CD4-positive, CD25-positive, alpha-beta regulatory T cell (primary cell): ENCODE measurements around the gene PAFAH1B1. TPM values are rescaled to one million over a fixed set of nuclear protein-coding genes. Genes with fewer than 3 reads are reported as not detected.
"Not testable (repeated sequence)": the region's sequence is repeated elsewhere in the genome, so short reads cannot be mapped to it uniquely, and the experiment has no call there.

Experiments used
- ATAC-seq, 2 donors: fragments of 150-1000 bp; cut with Tn5 transposase; one replicate each; pipeline ENCODE4 v1.10.0; 2021; ENCODE audit warnings: low read depth in 2 of 2, moderate number of reproducible peaks in 2 of 2, moderate library complexity in 1 of 2
- DNase-seq, 3 donors: peaks; one replicate each; pipeline versions ENCODE4 v3.0.0 to v3.0.0-alpha.2; 2012 to 2022; ENCODE audit warnings: mixed read lengths in 1 of 3
- H3K27ac ChIP-seq: one replicate; pipeline ENCODE4 v1.7.0; 2013; ENCODE audit warnings: mild to moderate bottlenecking, low read length; ENCODE audit not compliant: insufficient read depth, poor library complexity, severe bottlenecking
- H3K27me3 ChIP-seq: one replicate; pipeline ENCODE4 v1.7.0; 2013; ENCODE audit warnings: low read length; ENCODE audit not compliant: control insufficient read depth, insufficient read depth
- H3K36me3 ChIP-seq: one replicate; pipeline ENCODE4 v1.7.0; 2013; ENCODE audit warnings: mild to moderate bottlenecking, low read length, moderate library complexity; ENCODE audit not compliant: control insufficient read depth, insufficient read depth
- H3K4me1 ChIP-seq: 2 replicates; pipeline ENCODE4 v1.7.0; 2013; ENCODE audit warnings: mild to moderate bottlenecking, low read length; ENCODE audit not compliant: insufficient read depth, control insufficient read depth, poor library complexity, severe bottlenecking
- H3K4me3 ChIP-seq: one replicate; pipeline ENCODE4 v1.7.0; 2013; ENCODE audit warnings: low read depth, mild to moderate bottlenecking, low read length, moderate library complexity
- H3K9me3 ChIP-seq, 2 experiments: 1 replicate in 1 of 2; 2 replicates in 1 of 2; pipeline ENCODE4 v1.7.0; 2013; ENCODE audit warnings: low read length in 2 of 2, mild to moderate bottlenecking in 1 of 2, moderate library complexity in 1 of 2; ENCODE audit not compliant: control insufficient read depth in 2 of 2
- H3K27ac Mint-ChIP-seq, 3 donors: one replicate each; pipeline ENCODE4 v1.8.0; 2020 to 2022; ENCODE audit warnings: mild to moderate bottlenecking in 3 of 3, mixed read lengths in 3 of 3, moderate library complexity in 2 of 3
- H3K27me3 Mint-ChIP-seq: one replicate; pipeline ENCODE4 v1.8.0; 2022; ENCODE audit warnings: mild to moderate bottlenecking, mixed read lengths
- H3K36me3 Mint-ChIP-seq: one replicate; pipeline ENCODE4 v1.8.0; 2020; ENCODE audit warnings: mixed read lengths
- H3K4me1 Mint-ChIP-seq, 4 donors: one replicate each; pipeline ENCODE4 v1.8.0; 2020 to 2022; ENCODE audit warnings: mixed read lengths in 4 of 4, mild to moderate bottlenecking in 1 of 4
- H3K4me3 Mint-ChIP-seq, 4 donors: one replicate each; pipeline ENCODE4 v1.8.0; 2020 to 2022; ENCODE audit warnings: mild to moderate bottlenecking in 4 of 4, mixed read lengths in 4 of 4, moderate library complexity in 3 of 4
- H3K9me3 Mint-ChIP-seq, 7 donors: one replicate each; pipeline ENCODE4 v1.8.0; 2020 to 2022; ENCODE audit warnings: mixed read lengths in 7 of 7, mild to moderate bottlenecking in 3 of 7, moderate library complexity in 2 of 7
- polyA plus RNA-seq, 4 donors: library from polyadenylated mRNA; unstranded; fragments of 300-500 nt; fragmentation: Illumina TruSeq; gene quantifications; one replicate each; pipeline ENCODE4 v1.2.3, GENCODE V29; 2021
- total RNA-seq: library from RNA; stranded (reverse); gene quantifications from one replicate; pipeline ENCODE4 v1.2.3, GENCODE V29; 2022

PAFAH1B1 gene
- total and polyA plus RNA-seq, 5 donors from 2014 or later: 20.6 to 174 (median 33.6) TPM

DNA sequence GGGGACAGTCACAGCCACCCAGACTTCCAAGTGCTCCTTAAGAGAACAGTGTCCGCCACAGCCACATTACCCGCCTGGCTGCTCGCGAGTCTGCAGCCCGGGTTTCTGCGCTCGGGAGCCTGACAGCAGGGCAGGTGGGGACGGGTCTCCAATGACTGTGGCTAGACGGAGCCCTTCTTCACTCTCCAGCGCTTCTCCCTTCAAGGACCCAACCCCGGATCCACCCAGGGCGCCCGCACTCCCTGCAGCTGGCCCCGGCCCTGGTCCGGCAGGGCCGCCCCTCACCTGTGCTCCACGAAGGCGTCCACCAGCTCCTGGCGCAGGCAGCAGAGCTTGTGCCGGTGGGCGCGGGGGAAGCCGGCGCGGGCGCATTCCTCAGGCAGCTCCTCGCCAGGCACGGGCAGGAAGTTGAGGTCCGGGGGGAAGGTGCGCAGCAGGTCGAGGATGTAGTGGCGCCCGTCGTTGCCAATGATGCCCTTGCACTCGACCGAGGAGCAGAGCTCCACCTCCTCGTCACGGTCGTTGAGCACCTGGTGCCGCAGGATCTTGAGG is 104.2 kb downstream of the PAFAH1B1 start:
- DNase-seq: no peak
- Mint-ChIP-seq H3K9me3 (no peaks in the 10 kb centered on the region), H3K36me3 (no peaks in the 10 kb centered on the region), H3K27me3 (no peaks in the 10 kb centered on the region), H3K4me1 (no peaks in the 10 kb centered on the region), H3K27ac (no peak overlapping the region), H3K4me3 (no peak overlapping the region)
- Histone ChIP-seq H3K36me3 (peaks cover 21% of the 10 kb centered on the region), H3K4me1 (no peaks in the 10 kb centered on the region), H3K4me3 (no peak overlapping the region), H3K9me3 (no peaks in the 10 kb centered on the region), H3K27ac (no peak overlapping the region), H3K27me3 (no peaks in the 10 kb centered on the region)
- no peak for ATAC-seq

- not testable (repeated sequence) for H3K4me1 ChIP-seq, H3K36me3 Mint-ChIP-seq, H3K9me3 ChIP-seq, H3K4me1 Mint-ChIP-seq, H3K4me3 Mint-ChIP-seq, H3K27me3 Mint-ChIP-seq, H3K27ac Mint-ChIP-seq, H3K4me3 ChIP-seq, H3K27ac ChIP-seq, DNase-seq, H3K27me3 ChIP-seq, ATAC-seq, H3K9me3 Mint-ChIP-seq
- peaks cover 22% of the 10 kb centered on the region for H3K36me3 ChIP-seq
Observed at GRCh38 chr17:2699216-2699805, 105.9 kb downstream of the PAFAH1B1 start.

GRCh38 chr17:2700030-2700490 is 106.6 kb downstream of the PAFAH1B1 start:
- peaks cover 22% of the 10 kb centered on the region for H3K36me3 ChIP-seq
- no peaks in the 10 kb centered on the region for H3K9me3 ChIP-seq
- DNase-seq (no peak), ATAC-seq (no peak)
- H3K27me3 ChIP-seq: no peaks in the 10 kb centered on the region
- no peaks in the 10 kb centered on the region for H3K36me3 Mint-ChIP-seq
- no peaks in the 10 kb centered on the region for H3K9me3 Mint-ChIP-seq
- H3K27ac ChIP-seq: no peak overlapping the region
- no peak overlapping the region for H3K4me3 Mint-ChIP-seq
- H3K4me1 ChIP-seq: no peaks in the 10 kb centered on the region
- no peaks in the 10 kb centered on the region for H3K27me3 Mint-ChIP-seq
- H3K4me3 ChIP-seq: no peak overlapping the region
- H3K4me1 Mint-ChIP-seq: peaks cover 0 to 2% (median under 1%) of the 10 kb centered on the region in 4 donors
- H3K27ac Mint-ChIP-seq: no peak overlapping the region

GRCh38 chr17:2700491-2701141 is 107.2 kb downstream of the PAFAH1B1 start:
- Mint-ChIP-seq H3K9me3 (no peaks in the 10 kb centered on the region), H3K27ac (no peak overlapping the region), H3K27me3 (no peaks in the 10 kb centered on the region), H3K4me3 (no peak overlapping the region), H3K4me1 (peaks cover 0 to 8% (median 2%) of the 10 kb centered on the region in 4 donors), H3K36me3 (no peaks in the 10 kb centered on the region)
- Histone ChIP-seq H3K36me3 (peaks cover 20% of the 10 kb centered on the region), H3K27me3 (no peaks in the 10 kb centered on the region), H3K4me1 (no peaks in the 10 kb centered on the region), H3K4me3 (no peak overlapping the region), H3K9me3 (no peaks in the 10 kb centered on the region), H3K27ac (no peak overlapping the region)
- DNase-seq: no peak
- ATAC-seq: no peak

- no peaks in the 10 kb centered on the region for H3K27me3 ChIP-seq
- Mint-ChIP-seq H3K36me3 (no peaks in the 10 kb centered on the region), H3K4me1 (peaks cover 0 to 9% (median 3%) of the 10 kb centered on the region in 4 donors), H3K27me3 (no peaks in the 10 kb centered on the region), H3K4me3 (no peak overlapping the region), H3K9me3 (no peaks in the 10 kb centered on the region), H3K27ac (no peak overlapping the region)
- H3K9me3 ChIP-seq: no peaks in the 10 kb centered on the region
- no peak overlapping the region for H3K4me3 ChIP-seq
- no peak overlapping the region for H3K27ac ChIP-seq
- no peak for DNase-seq
- H3K36me3 ChIP-seq: peaks cover 17% of the 10 kb centered on the region
- no peaks in the 10 kb centered on the region for H3K4me1 ChIP-seq
- no peak for ATAC-seq
Observed at GRCh38 chr17:2701161-2701995, 107.9 kb downstream of the PAFAH1B1 start.

GRCh38 chr17:2701996-2702741 is 108.7 kb downstream of the PAFAH1B1 start:
- H3K4me3 Mint-ChIP-seq: peak overlapping the region in 1 of 4 donors; percentile 76
- H3K9me3 Mint-ChIP-seq: no peaks in the 10 kb centered on the region
- H3K27ac ChIP-seq: no peak overlapping the region
- peaks cover 17% of the 10 kb centered on the region for H3K36me3 ChIP-seq
- no peaks in the 10 kb centered on the region for H3K9me3 ChIP-seq
- H3K4me3 ChIP-seq: no peak overlapping the region
- ATAC-seq (no peak), DNase-seq (no peak)
- H3K4me1 Mint-ChIP-seq: peaks cover 0 to 13% (median 3%) of the 10 kb centered on the region in 4 donors
- no peaks in the 10 kb centered on the region for H3K27me3 Mint-ChIP-seq
- no peaks in the 10 kb centered on the region for H3K27me3 ChIP-seq
- no peaks in the 10 kb centered on the region for H3K4me1 ChIP-seq
- H3K27ac Mint-ChIP-seq: no peak overlapping the region
- H3K36me3 Mint-ChIP-seq: no peaks in the 10 kb centered on the region

- peaks cover 17% of the 10 kb centered on the region for H3K36me3 ChIP-seq
- no peak overlapping the region for H3K27ac ChIP-seq
- no peaks in the 10 kb centered on the region for H3K27me3 Mint-ChIP-seq
- no peaks in the 10 kb centered on the region for H3K36me3 Mint-ChIP-seq
- H3K4me1 Mint-ChIP-seq: peaks cover 0 to 14% (median 3%) of the 10 kb centered on the region in 4 donors
- DNase-seq (no peak), ATAC-seq (no peak)
- no peaks in the 10 kb centered on the region for H3K9me3 ChIP-seq
- H3K4me3 ChIP-seq: no peak overlapping the region
- no peaks in the 10 kb centered on the region for H3K9me3 Mint-ChIP-seq
- peaks cover 2% of the 10 kb centered on the region for H3K4me1 ChIP-seq
- H3K27ac Mint-ChIP-seq: no peak overlapping the region
- no peaks in the 10 kb centered on the region for H3K27me3 ChIP-seq
- H3K4me3 Mint-ChIP-seq: no peak overlapping the region
Observed at GRCh38 chr17:2703181-2703580, 109.7 kb downstream of the PAFAH1B1 start.
